ENCODE results near the gene C1QTNF5.

- TF ChIP-seq CTCF (IDR thresholded peaks at IDR 0.05): no peak
- TF ChIP-seq EZH2 (IDR thresholded peaks at IDR 0.05; ENCODE audit: borderline replicate concordance, insufficient read depth, low read depth, low read length, poor library complexity, severe bottlenecking): no peak
Measured at GRCh38 chr11:119297938-119298337, 42.7 kb downstream of the C1QTNF5 start.

Measured in B cell (primary cell).